GM12865 (cell line): ENCODE results near the gene CEP72.

Experiments used
- DNase-seq: peaks from one replicate; pipeline ENCODE4 v3.0.0; 2010; ENCODE audit warnings: low read depth
- H3K4me3 ChIP-seq: 2 replicates; pipeline ENCODE4 v1.5.1; 2011; ENCODE audit warnings: mild to moderate bottlenecking, low read depth, low read length, control low read depth
- CTCF ChIP-seq: IDR thresholded peaks from 2 replicates; pipeline ENCODE4 v1.5.1; 2011; ENCODE audit warnings: low read length, control low read depth, low read depth, inconsistent platforms; ENCODE audit not compliant: insufficient read depth; ENCODE audit errors: missing control alignments

Gene CEP72

GRCh38 chr5:669111-669841 is 57.1 kb downstream of the CEP72 start:
- peak; percentile 57 for TF ChIP-seq CTCF
- DNase-seq, result no peak
- H3K4me3 ChIP-seq, result no peak overlapping the region

- no peak overlapping the region for H3K4me3 ChIP-seq
- no peak for TF ChIP-seq CTCF
- DNase-seq, result no peak
These were observed 57.8 kb downstream of the CEP72 start for GRCh38 chr5:669842-670395.

- no peak for DNase-seq
- TF ChIP-seq CTCF, result no peak
- H3K4me3 ChIP-seq, result no peak overlapping the region
These were observed 58.5 kb downstream of the CEP72 start for GRCh38 chr5:670396-671270.

- peak; percentile 85 for TF ChIP-seq CTCF
- no peak overlapping the region for H3K4me3 ChIP-seq
These were observed 59.6 kb downstream of the CEP72 start for GRCh38 chr5:671459-672328.

GRCh38 chr5:672329-673160 is 60.4 kb downstream of the CEP72 start:
- no peak for TF ChIP-seq CTCF
- peak; percentile 73 for DNase-seq
- H3K4me3 ChIP-seq, result no peak overlapping the region

More at GRCh38 chr5:671459-672328, 59.6 kb downstream of the CEP72 start:
- DNase-seq, result peak; percentile 61
